HuH-7.5 (cell line): ENCODE results near the gene OSTN.
"Not testable (repeated sequence)": the region's sequence is repeated elsewhere in the genome, so short reads cannot be mapped to it uniquely, and the experiment has no call there.

Experiments
- DNase-seq: peaks from one replicate; pipeline ENCODE4 v3.0.0; 2011; ENCODE audit warnings: low spot score

OSTN gene

DNA sequence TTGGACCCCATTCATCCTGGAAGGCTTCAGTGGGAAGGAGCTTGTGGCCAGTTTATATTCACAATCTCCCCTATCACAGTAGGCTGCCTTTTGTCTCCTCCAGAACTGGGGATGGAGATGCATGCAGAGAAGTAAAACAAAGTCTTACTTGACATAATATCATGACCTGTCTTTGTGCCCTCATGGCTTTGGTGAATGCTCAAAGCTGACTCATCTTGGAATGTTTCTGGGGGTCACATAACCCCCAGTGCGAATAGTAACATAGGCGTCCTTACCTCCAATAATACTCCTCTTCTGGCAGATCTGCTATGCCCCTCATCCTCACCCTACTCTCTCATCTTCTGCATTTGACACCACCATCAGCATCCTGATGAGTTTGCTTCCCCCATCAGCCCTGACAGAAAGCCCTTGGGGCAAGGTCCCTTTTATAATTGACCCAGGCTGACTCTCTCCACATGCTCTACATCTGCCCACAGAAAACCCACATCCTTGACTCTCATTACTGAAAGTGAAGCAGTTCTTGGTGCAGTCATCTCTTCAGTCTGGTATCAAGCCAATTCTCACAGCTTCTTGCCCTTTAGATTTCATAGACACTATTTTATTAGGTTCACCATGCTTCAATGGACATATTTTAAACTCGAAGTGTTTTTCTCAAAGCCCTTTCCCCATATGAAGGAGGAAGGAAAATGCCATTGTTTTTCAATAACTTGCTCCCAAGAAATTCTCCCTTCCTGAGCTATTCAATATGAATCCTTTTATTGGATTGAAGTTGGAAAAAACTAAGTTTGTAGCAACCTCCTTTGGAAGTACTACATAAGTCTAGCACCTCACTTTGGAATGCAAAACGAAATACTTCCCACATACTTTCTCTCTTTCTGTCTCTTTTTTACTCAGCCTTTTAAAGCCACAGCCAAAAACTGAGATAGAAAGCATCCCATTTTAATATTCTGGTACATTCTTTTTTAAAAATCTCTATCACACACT lies 36.6 kb downstream of the OSTN start:
- no peak for DNase-seq

DNA sequence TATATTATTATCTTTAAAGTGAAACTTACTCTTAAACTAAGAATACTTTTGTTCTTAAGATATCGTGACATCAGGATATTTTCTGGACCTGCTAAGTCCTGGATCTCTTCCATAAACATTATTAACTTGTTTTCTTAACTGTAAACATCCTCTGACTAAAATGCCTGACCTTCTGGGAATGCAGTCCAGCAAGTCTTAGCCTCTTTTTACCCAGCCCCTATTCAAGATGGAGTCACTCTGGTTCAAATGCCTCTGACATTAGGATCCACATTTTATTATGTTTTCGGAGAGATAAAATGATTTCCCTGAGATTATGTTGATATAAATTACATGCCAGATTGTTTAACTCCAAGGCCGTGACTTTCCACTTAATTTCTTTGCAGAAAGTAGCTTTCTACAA lies 37.6 kb downstream of the OSTN start:
- no peak for DNase-seq

GRCh38 chr3:191237047-191237882 lies 38.2 kb downstream of the OSTN start:
- no peak for DNase-seq

GRCh38 chr3:191238321-191238817 lies 39.3 kb downstream of the OSTN start:
- no peak for DNase-seq

DNA sequence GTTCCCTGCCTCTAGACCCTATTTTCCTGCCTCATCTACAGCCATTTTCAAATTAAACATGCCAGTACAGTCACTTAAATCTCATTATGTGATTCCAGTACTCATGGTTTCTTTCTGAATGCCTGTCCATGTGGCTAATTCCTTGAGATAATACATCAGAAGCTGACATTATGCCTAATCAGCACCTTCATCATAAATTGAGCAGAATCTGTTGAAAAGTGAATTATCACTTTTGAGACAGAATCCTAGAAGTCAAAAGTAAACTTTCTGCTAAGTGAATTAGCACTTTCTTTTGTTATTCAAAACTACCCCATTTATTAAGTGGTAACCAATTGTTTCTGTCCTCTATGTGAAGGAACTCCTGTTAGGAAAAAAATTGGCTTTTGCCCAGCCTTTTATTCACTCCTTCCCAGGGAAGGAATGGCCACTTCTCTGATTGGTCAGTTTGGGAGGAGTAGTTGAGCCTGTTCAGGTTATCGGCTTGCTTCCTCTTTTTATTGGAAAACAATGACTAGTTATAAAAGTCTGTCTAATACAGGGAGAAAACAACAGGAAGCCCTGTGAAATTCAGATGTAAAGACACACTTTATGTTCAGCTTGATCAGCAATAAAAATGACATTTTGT lies 40.5 kb downstream of the OSTN start:
- DNase-seq: no peak

DNA sequence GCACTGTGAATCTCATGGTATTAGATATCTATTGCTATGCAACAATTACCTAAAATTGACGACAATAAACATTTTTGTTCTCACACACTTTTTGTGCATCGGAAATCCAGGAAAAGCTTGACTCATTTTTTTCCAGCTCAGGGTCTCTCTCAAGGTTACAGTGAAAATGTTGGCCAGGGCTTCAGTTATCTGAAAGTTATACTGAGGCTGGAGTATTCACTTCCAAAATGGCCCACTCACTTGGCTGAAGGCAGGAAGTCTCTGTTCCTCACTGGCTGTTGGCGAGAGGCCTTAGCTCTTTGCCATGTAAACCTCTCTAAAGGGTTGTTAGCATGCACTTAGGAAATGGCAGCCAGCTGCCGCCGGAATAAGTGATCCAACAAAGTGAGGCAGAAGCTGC lies 41.4 kb downstream of the OSTN start:
- no peak for DNase-seq

DNA sequence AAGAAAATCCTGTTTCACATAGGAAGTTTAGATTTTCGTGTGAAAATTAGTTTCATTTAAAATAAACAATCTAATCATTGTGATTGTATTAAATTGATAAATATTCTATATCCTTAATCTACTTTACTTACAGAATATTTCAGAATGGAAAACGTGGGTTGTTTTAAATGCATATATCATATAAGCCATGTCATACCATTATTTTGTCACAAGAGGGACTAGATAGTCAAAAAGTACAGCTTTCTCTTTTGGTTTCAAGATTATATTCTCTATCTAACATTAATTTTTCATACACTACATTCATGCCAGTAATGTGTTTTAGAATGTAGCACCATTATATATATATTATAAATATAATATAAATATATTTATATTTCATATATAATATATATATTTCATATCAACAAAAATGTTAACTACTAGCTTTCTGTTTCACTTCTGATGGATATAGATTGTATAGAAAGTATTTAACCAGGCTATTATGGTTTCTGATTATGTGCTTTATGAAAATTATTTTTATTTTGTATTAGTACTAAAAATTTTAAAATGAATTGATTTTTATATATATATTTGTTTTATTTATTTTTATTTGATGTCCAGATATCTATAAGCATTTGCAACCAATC lies 45.3 kb downstream of the OSTN start:
- DNase-seq: no peak

DNA sequence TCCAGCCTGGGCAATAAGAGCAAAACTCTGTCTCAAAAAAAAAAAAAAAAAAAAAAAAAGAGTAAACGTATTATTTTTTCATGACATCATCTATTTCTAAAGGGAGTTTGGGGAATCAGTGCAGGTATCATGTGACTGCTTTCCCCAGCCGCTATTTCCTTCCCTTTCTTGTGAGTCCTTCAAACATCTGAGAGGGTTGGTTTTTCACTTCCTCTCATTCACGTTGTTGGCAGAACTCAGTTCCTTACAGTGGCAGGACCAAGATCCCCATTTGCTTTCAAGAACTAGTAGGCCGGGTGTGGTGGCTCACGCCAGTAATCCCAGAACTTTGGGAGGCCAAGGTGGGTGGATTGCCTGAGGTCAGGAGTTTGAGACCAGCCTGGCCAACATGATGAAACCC lies 47.0 kb downstream of the OSTN start:
- DNase-seq: not testable (repeated sequence)

DNA sequence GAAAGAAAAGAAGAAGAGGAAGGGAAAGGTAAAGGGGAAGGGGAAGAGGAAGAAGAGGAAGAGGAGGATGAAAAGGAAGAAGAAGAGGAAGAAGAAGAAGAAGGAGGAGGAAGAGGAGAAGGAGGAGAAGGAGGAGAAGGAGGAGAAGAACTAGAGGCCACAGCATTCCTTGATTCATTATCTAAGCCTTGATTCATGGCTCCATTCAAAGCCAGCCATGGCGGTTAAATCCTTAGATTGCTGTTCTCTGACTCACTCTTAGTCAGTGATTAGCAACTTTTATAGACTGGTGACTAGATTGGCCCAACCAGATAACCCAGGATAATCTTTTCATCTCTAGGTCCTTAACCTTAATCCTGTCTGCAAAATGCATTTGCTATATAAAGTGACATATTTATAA lies 47.6 kb downstream of the OSTN start:
- DNase-seq: no peak

DNA sequence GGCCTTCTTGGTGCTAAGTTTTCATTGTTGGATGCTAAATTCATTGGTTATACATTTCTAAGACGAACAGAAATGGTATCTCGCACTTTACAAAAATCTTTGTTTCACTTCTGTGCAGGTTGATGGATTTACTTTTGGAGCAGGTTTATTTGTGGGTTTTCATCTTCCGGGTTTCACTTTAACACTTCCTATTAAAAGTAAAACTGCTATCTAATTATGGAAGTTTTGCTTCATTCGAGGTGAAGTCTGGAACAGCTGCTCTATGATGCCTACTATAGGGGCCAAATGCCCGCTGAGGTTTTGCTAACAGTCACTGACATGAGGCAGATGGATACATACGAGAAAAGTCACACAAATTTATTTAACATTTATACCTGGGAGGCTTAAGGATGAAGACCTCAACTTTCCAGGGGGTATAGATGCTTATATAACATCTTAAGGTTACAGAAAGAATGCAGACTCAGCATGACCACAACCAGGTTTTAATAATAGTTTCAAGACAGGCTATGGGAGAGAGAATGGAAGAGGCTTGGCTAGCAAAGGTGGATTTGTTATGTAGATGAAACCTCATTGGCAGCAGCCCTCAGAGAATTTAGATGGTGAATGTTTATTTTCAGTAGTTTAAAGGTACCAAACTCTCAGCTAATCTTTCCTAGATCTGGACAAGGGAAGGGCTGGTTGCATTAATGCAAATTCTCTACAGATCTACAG lies 54.2 kb downstream of the OSTN start:
- DNase-seq: no peak

DNA sequence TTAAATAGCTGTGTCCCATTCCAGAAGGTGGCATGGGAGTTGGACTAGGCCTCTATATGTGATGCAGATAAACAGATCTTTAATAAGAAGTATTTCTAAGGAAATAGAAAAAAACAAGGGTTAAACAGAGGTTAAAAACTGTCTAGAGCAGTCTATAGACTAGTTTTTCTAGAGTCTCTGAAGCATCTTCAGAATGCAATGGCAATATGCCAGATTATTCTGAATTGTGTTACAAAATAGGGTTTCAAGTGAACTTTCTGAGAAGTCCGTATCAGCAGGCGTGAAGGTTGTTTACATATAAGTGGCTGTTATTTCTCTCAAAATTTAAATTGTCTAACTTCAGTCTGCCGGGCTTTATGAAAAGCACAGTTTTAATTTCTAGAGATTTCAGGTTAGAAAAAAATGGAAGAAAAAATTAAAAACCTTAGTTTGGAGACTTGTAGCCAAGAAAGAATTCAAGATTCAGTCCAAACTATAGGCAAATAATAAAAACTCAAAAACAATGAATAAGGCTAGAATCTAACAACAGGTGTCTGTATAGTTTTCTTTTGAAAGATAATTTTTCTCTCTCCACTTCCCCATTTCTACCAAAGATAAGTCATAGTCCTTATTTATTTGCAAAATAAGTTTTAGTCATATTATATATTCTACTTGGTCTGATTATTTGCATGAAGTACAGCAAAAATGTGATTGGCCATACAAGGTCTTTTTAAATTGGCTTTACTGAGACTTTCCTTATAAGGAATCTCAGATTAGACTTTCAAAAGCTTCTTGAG lies 55.2 kb downstream of the OSTN start:
- no peak for DNase-seq

DNA sequence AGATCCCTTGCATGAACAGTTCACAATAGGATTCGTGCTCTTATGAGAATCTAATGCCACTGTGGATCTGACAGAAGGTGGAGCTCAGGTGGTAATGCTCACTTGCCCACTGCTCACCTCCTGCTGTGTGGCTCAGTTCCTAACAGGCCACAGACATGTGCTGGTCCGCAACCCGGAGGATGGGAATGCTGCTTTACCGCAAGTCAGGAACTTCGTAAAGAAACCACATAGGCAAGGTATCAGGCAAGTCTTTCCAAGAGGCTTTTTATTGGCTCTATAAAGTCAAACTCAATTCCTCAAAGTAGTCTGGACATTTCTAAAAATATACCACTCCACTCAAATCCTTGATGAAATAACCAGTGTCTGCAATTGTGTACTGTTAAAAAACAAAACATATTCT lies 56.1 kb downstream of the OSTN start:
- no peak for DNase-seq

- no peak for DNase-seq
Observed at GRCh38 chr3:191256405-191256804, 57.4 kb downstream of the OSTN start.

DNA sequence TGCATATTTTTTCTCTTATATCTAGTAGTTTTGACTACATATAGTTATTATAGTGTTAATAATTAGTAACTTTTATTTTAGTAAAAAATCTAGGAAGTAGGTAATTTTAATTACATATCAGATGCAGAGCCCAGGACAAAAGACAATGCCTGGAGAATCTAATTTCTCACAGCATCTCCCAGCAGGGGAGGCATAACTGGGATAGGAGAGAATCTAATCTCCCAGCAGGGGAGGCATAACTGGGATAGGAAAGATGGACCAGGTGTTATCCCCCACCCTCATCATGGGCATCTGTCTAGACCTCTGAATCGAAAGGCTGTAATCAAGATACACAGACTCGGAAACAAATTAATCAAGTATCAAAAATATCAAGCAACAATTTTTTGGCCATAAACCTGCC lies 58.2 kb downstream of the OSTN start:
- no peak for DNase-seq

DNA sequence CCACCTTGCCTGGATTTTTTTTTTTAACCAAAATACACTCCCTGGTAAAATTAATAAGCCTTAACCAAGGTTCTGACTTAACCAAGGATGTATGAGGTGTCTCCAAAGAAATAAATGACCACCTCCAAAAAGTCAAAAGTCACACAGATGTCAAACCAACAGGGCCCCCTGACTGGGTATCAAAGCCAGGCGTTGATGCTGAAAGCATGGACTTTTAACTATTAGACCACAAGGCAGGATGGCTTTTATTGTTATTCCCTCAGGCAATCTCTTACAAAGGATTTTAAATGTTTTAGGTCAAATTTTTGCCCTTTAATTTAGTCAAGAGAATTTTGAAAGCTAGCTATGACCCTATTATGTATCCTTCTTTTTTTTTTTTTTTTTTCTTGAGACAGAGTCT lies 60.4 kb downstream of the OSTN start:
- no peak for DNase-seq

DNA sequence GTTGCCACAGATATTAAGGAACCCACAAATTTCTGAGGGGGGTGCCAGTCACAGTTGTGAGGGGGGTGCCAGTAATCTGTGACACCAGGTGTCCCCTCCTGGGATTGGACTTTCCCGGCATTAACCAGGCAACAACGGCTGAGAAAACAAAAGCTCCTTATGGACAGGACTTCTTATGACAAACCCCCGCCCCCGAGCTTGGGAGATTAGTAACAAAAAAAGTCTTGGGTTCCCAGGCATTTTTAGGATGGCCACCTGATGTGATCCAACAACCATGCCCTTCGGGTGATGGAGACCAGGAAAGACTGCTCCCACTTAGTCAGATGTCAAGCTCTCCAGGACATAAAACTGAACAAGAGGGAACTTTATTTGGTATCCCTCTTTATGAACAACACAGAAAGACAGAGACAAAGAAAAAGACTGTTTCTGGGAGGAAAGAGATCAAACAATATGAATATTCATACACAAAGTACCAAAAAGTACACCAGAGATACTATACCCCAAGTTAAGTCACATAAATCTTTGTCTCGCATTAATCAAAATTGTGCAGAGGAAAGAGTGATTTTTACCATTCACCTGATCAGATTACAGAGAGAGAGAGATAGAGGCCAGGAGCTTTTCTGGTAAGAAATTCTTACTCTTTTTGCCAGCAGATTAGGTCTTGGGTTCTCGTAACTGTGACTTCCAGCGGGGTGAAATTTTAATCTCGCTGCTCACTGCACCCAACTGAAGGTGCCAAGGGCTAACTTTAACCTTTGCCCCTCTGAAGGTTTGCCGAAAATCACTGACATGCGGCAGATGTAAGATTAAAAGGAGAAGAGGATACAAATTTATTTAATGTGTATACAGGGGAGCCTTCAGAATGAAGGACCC lies 61.6 kb downstream of the OSTN start:
- no peak for DNase-seq

DNA sequence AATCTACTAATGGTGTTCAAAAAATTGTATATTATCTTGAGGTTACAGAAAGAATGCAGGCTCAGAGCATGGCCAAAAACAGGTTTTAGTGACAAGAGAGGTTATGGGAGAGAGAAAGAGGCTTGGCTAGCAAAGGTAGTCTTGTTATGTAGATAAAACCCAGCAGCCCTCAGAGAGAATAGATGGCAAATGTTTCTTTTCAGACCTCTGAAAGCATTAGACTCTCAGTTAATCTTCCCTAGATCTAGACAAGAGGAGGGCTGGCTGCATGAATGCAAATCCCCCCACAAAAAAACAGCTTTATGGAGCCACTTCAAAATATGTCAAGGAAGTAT lies 62.2 kb downstream of the OSTN start:
- DNase-seq: no peak

DNA sequence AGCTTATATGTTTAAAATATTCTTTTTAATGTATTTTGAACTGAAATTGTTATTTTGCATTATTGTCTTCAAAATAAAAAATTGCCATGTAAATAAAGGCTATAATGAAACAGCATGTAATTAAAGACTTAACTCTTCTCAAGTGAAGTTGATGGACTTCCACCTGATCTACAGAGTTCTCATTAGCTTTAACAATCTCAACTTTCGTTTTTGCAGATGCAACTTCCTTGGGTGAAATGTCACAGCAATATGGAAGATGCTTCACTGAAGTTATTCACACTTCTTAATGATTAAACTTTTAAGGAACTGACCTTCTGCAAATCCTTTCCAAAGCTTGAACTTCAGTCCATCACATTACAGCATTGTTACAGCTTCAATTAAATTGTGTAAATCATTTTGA lies 63.6 kb downstream of the OSTN start:
- DNase-seq: no peak

GRCh38 chr3:191263365-191263764 lies 64.3 kb downstream of the OSTN start:
- DNase-seq: no peak

DNA sequence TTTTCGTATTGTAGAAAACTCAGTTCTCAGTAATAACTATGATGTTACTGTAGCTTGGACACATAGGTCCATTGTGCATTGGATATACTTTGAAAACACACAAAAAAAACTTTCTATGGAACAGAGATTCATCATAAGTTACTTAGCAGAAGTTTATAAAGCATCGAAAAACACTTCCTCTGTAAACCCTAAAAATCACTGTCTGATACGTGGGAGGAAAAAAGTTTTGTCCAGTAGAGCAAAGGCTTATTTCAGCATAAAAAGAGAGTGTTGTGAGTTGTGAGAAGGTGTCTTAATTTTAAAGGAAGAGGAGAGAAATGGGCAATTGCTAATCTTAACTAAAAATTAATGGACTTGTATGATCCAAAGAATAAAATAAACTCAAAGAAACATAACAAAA lies 64.8 kb downstream of the OSTN start:
- DNase-seq: no peak
